GM23248 (cell line): ENCODE results near the gene TBC1D22A. TPM values are rescaled to one million over a fixed set of nuclear protein-coding genes. Genes with fewer than 3 reads are reported as not detected.

ENCODE experiments used
- DNase-seq: peaks from one replicate; pipeline ENCODE4 v3.0.0-alpha.2; 2015
- H2AFZ ChIP-seq: fragments of 200-600 bp; sonication (generic); 2 replicates; pipeline ENCODE4 v1.6.1; 2016; ENCODE audit warnings: antibody characterized with exemption
- H3F3A ChIP-seq: fragments of 200-600 bp; sonication (generic); 2 replicates; pipeline ENCODE4 v1.6.1; 2016; ENCODE audit warnings: mild to moderate bottlenecking, antibody characterized with exemption, mixed run types; ENCODE audit not compliant: insufficient read depth
- H3K27ac ChIP-seq: fragments of 200-600 bp; sonication (generic); 2 replicates; pipeline ENCODE4 v1.5.1; 2016; ENCODE audit warnings: mild to moderate bottlenecking
- H3K27me3 ChIP-seq: fragments of 200-600 bp; sonication (generic); replicated peaks from 2 replicates; pipeline ENCODE4 v1.6.1; 2016; ENCODE audit warnings: mild to moderate bottlenecking; ENCODE audit not compliant: insufficient read depth
- H3K36me3 ChIP-seq: fragments of 200-600 bp; sonication (generic); 2 replicates; pipeline ENCODE4 v1.6.1; 2016; ENCODE audit warnings: low read depth, mild to moderate bottlenecking
- H3K4me1 ChIP-seq: fragments of 200-600 bp; sonication (generic); 2 replicates; pipeline ENCODE4 v1.6.1; 2016; ENCODE audit warnings: mild to moderate bottlenecking; ENCODE audit not compliant: insufficient read depth
- H3K4me2 ChIP-seq: fragments of 200-600 bp; sonication (generic); one replicate; pipeline ENCODE4 v1.6.1; 2016; ENCODE audit warnings: mild to moderate bottlenecking; ENCODE audit not compliant: unreplicated experiment
- H3K4me3 ChIP-seq: fragments of 200-600 bp; sonication (generic); 2 replicates; pipeline ENCODE4 v1.5.1; 2016; ENCODE audit warnings: mild to moderate bottlenecking
- H3K79me2 ChIP-seq: fragments of 200-600 bp; sonication (generic); 2 replicates; pipeline ENCODE4 v1.6.1; 2016; ENCODE audit warnings: mild to moderate bottlenecking; ENCODE audit not compliant: insufficient read depth
- H3K9ac ChIP-seq: fragments of 200-600 bp; sonication (generic); 2 replicates; pipeline ENCODE4 v1.6.1; 2016; ENCODE audit warnings: mild to moderate bottlenecking
- H3K9me2 ChIP-seq: fragments of 200-600 bp; sonication (generic); 2 replicates; pipeline ENCODE4 v1.6.1; 2016; ENCODE audit warnings: mixed run types, mild to moderate bottlenecking, moderate library complexity; ENCODE audit not compliant: insufficient read depth
- H3K9me3 ChIP-seq: fragments of 200-600 bp; sonication (generic); one replicate; pipeline ENCODE4 v1.6.1; 2017; ENCODE audit warnings: low read depth
- H4K20me1 ChIP-seq: fragments of 200-600 bp; sonication (generic); 2 replicates; pipeline ENCODE4 v1.6.0; 2016; ENCODE audit not compliant: insufficient read depth
- EZH2 ChIP-seq: fragments of 200-600 bp; sonication (generic); IDR thresholded peaks from 2 replicates; pipeline ENCODE4 v1.6.1; 2018; ENCODE audit warnings: antibody characterized with exemption, mild to moderate bottlenecking; ENCODE audit not compliant: insufficient read depth, poor library complexity, severe bottlenecking
- EZH2phosphoT487 ChIP-seq: fragments of 200-600 bp; sonication (generic); IDR thresholded peaks from 2 replicates; pipeline ENCODE4 v1.6.1; 2018; ENCODE audit warnings: antibody characterized with exemption, moderate library complexity, mild to moderate bottlenecking, low read depth; ENCODE audit not compliant: insufficient read depth
- WGBS, 2 experiments: methylation state at CpG; one replicate each; pipeline ENCODE4 v1.1.6; 2015 to 2017; ENCODE audit warnings: low lambda C conversion rate in 2 of 2, low coverage in 1 of 2; ENCODE audit errors: missing lambda C conversion rate in 2 of 2; 5-methylcytosine and 5-hydroxymethylcytosine counted together
- in situ Hi-C: fragments of 300-500 bp; cut with MboI; formaldehyde crosslinking; loops from 2 replicates; pipeline ENCODE4 v1.15.0; 2020
- polyA plus RNA-seq: library from polyadenylated mRNA; unstranded; fragments of >200 nt; fragmentation: Nextera tagmentation; extraction: Ambion mirVana; gene quantifications from 2 replicates; pipeline ENCODE4 v1.2.1, GENCODE V29; 2016
- total RNA-seq: library from RNA; depleted of rRNA; stranded (reverse); fragments of >200 nt; shearing (Covaris generic); gene quantifications from 2 replicates; pipeline ENCODE4 v1.2.3, GENCODE V29; 2014

TBC1D22A gene
- total and polyA plus RNA-seq, 2 experiments from 2014 or later = 12.3 to 16.9 TPM

DNA sequence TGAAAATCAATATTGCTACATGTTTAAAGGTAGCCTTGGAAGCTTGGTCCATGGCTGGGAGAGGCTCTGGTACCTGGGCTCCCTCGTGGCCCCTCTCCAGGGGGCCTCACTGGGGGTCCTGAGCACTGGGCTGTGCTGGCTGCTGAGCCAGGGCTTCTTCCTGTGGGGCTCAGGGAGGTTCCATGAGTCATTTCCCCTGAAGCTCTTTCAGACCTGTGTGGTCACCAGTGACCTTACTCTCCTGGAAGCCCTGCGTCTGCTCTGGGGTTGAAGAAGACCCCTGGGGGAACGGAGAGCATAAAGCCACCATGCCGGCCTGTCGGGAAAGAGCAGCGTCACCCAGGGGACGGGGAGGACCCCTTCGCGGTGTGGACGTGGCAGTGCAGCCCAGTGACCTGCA is 389.0 kb downstream of the TBC1D22A start:
- Histone ChIP-seq H3K27ac (no peak overlapping the region), H3K4me2 (no peak overlapping the region), H3K4me1 (peaks cover 10% of the 10 kb centered on the region)

DNA sequence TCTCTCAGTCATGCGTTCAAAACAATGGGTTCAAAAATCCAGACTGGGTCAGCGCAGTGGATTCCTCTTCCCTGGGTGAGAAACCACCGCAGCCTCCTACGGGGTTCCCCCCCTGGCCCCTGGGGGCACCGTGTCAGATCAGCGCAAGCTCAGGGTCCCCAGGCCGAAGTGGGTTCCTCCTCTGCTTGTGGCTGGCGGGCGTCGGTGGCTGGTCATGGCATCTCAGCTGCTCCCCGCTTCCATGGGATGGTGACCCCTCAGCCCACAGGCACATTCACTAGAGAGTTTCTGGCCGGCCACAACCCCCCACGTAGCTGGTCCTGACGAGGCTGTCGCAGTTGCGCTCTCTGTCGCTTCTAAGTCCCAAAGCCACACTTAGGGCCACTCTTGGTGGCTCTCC is 389.8 kb downstream of the TBC1D22A start:
- no peaks in the 10 kb centered on the region for H3K9me2 ChIP-seq
- no peaks in the 10 kb centered on the region for H3K36me3 ChIP-seq
- no peaks in the 10 kb centered on the region for H3K9me3 ChIP-seq
- H4K20me1 ChIP-seq = no peaks in the 10 kb centered on the region
- H3K4me3 ChIP-seq = no peak overlapping the region
- TF ChIP-seq EZH2 (no peak), EZH2phosphoT487 (no peak)
- no peak overlapping the region for H3K27ac ChIP-seq
- WGBS, 2 experiments = 96 to 97% methylated on average over 12 to 17 of the region's 17 CpGs
- H3K4me2 ChIP-seq = no peak overlapping the region
- no peaks in the 10 kb centered on the region for H3K27me3 ChIP-seq
- H3K4me1 ChIP-seq = peaks cover 10% of the 10 kb centered on the region
- in situ Hi-C loops = no loop called here
- H3F3A ChIP-seq = no peaks in the 10 kb centered on the region
- no peaks in the 10 kb centered on the region for H3K79me2 ChIP-seq
- DNase-seq = no peak
- no peak overlapping the region for H2AFZ ChIP-seq
- no peak overlapping the region for H3K9ac ChIP-seq

More for the DNA sequence above, 389.0 kb downstream of the TBC1D22A start:
- TF ChIP-seq EZH2 (no peak), EZH2phosphoT487 (no peak)
- H3K36me3 ChIP-seq = no peaks in the 10 kb centered on the region
- H3K27me3 ChIP-seq = no peaks in the 10 kb centered on the region
- H3K79me2 ChIP-seq = no peaks in the 10 kb centered on the region
- no peaks in the 10 kb centered on the region for H3K9me3 ChIP-seq
- DNase-seq = peak; percentile 49
- no peak overlapping the region for H2AFZ ChIP-seq
- H4K20me1 ChIP-seq = no peaks in the 10 kb centered on the region
- in situ Hi-C loops = no loop called here
- no peaks in the 10 kb centered on the region for H3K9me2 ChIP-seq
- 83 to 92% methylated on average over 10 of the region's 10 CpGs for WGBS, 2 experiments
- no peak overlapping the region for H3K9ac ChIP-seq
- no peaks in the 10 kb centered on the region for H3F3A ChIP-seq
- H3K4me3 ChIP-seq = no peak overlapping the region

DNA sequence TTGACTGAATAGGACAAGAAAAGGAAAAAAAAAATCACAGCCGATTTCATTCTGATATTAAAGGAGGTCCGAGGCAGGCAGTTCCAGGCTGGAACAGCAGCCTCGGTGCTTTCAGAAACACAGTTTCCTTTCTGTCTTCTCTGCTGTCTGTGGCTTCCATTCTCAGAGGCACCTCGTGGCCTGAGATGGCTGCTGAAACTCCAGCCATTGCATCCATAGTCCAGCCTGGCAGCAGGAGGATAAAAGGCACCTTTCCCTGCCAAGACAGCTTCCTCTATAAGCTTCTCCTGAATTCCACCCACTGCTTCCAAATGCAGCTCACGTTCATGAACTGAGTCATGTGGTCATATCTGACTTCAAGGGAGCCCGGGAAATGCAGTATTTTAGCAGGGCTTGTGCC is 390.5 kb downstream of the TBC1D22A start:
- H3K4me2 ChIP-seq = no peak overlapping the region
- no peaks in the 10 kb centered on the region for H4K20me1 ChIP-seq
- in situ Hi-C loops = no loop called here
- H3K9me3 ChIP-seq = no peaks in the 10 kb centered on the region
- no peaks in the 10 kb centered on the region for H3K79me2 ChIP-seq
- H2AFZ ChIP-seq = no peak overlapping the region
- TF ChIP-seq EZH2phosphoT487 = no peak
- TF ChIP-seq EZH2 = no peak
- no peak overlapping the region for H3K9ac ChIP-seq
- H3K4me1 ChIP-seq = peaks cover 10% of the 10 kb centered on the region
- no peaks in the 10 kb centered on the region for H3K9me2 ChIP-seq
- no peak overlapping the region for H3K4me3 ChIP-seq
- no peaks in the 10 kb centered on the region for H3K36me3 ChIP-seq
- no peak overlapping the region for H3K27ac ChIP-seq
- WGBS, 2 experiments = 83 to 87% methylated on average over 6 of the region's 6 CpGs
- DNase-seq = peak; percentile 16
- H3K27me3 ChIP-seq = no peaks in the 10 kb centered on the region
- H3F3A ChIP-seq = no peaks in the 10 kb centered on the region

DNA sequence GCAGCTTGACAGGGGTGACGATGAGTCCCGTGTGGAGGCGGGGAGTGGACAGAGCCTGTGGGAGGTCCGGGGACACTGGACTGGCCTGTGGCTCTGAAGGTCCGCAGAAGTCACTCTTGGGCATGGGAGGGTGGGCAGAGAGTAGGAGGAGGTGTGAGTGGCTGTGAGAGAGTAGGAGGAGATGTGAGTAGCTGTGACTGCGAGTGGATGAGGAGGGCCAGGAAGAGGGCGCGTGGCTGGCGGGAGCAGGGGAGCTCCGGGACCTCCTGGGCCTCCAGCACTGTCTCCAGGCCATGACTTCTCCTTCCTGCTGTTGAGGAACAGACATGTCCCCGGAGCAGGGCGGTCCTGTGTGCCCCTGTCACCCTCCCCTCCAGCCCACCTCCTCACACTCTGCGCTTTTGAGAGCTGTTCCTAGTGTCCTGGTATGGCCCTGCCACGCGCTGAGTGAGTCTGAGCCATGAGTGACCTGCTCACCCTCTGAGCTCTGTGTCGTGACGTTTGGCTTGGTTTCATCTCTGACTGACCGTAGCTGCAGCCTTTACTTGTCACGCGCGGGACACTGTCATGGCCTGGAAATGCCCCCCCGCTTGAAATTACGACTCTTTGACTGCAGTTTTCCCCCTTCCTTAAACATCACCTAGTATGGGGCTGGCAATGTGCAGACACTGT is 391.5 kb downstream of the TBC1D22A start:
- Histone ChIP-seq H3K4me2 (peak overlapping the region; percentile 55), H3K36me3 (no peaks in the 10 kb centered on the region), H3F3A (no peaks in the 10 kb centered on the region), H3K9ac (peak overlapping the region; percentile 60; the same call in 1 of the 2 replicates), H3K79me2 (no peaks in the 10 kb centered on the region), H3K27ac (peak overlapping the region; percentile 17; the same call in 1 of the 2 replicates), H4K20me1 (no peaks in the 10 kb centered on the region), H3K4me1 (peaks cover 10% of the 10 kb centered on the region), H2AFZ (peak overlapping the region; percentile 50; the same call in 1 of the 2 replicates), H3K9me3 (no peaks in the 10 kb centered on the region), H3K4me3 (peak overlapping the region; percentile 66), H3K9me2 (no peaks in the 10 kb centered on the region), H3K27me3 (no peaks in the 10 kb centered on the region)
- peak; percentile 9 for DNase-seq
- in situ Hi-C loops = no loop called here
- TF ChIP-seq EZH2phosphoT487 = no peak
- no peak for TF ChIP-seq EZH2
- 71 to 72% methylated on average over 23 of the region's 23 CpGs for WGBS, 2 experiments
